CD1c-positive myeloid dendritic cell (primary cell): ENCODE measurements around the gene LPP.

Experiments
- DNase-seq: peaks from one replicate; pipeline ENCODE4 v3.0.0-alpha.2; 2016; ENCODE audit errors: extremely low spot score

The LPP gene

DNA sequence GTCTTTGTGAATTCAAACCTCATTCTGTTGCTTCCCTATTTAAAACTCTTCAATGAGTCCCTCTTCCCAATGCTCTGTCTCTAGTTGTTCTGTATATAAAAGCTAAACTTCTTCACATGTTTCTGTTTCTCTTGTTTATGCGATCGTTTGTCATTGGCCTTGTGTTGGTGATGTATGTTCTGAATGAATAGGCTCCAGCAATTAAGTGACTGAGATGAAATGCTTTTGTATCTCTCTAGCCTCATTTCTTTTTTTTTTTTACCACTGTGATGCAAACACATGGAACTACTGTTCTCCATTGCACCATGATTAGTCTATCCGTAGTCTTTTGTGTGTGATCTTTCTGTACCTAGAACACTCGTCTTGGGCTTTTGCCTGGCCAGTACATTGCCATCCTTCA, 637.4 kb downstream of the LPP start:
- no peak for DNase-seq

DNA sequence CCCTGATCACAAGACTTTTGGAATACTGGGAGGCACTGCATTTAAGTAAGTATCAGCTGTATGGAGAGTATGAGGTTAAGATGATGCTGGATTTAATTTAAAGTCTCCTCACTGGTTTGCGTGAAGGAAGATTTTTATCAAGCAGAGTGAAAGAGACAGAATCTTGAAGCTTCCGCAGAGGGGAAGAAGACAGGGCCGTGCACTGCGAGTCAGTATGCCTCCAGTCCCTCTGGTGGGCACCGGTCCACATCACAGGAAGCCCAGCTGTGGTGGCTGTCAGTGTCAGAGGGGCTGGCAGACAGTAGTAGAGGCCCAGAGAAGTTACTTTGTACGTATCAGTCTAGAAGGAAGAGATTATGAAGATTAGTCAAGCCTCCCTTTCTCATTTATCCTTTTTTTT, 638.8 kb downstream of the LPP start:
- no peak for DNase-seq

- peak; percentile 92 for DNase-seq
Measured at GRCh38 chr3:188796122-188796631, 642.2 kb downstream of the LPP start.

DNA sequence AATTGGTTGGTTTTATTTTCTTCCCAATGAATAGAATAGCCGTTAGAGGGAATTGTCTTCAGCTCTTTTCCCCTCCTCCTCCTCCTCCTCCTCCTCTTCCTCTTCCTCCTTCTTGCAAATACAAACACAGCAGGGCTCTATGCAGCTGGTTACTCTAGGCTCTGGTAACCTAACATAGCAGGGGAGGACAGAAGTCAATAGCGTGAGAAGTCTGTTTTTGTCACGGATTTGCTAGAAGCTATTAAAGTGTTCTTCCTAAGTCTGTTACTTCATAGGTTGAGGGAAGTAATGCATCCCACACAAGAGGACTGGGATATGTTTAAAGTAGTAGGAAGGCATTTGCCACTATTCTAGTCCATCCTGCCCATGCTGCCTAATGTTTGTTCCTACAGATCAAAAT, 643.1 kb downstream of the LPP start:
- peak; percentile 74 for DNase-seq

DNA sequence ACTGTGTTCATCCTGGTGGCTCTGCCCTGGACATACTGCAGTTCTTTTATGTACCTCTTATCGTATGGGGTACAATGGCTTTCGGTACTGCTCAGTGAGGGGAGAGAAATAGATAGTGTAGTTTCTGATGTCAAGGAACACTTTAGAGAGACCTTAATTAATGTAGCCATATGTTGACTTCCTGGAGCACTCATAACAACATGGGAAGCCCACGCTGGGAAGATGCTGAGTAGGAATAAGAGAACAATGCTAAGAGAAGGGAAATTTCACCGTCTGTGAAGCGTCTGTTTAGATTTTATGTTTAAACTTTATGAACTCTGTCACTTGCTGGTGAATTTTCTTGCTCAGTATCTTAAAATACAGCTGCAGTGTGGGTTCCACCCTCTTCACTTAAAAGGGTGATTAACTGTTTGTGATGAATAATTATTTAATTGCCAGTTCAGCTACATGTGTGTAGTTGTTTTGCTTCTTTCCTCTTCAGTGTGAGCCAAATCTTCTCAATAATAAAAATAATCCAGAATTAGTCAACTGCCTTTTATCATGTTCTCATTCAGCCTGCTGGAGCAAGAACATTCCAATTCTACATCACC, 644.7 kb downstream of the LPP start:
- DNase-seq = no peak

DNA sequence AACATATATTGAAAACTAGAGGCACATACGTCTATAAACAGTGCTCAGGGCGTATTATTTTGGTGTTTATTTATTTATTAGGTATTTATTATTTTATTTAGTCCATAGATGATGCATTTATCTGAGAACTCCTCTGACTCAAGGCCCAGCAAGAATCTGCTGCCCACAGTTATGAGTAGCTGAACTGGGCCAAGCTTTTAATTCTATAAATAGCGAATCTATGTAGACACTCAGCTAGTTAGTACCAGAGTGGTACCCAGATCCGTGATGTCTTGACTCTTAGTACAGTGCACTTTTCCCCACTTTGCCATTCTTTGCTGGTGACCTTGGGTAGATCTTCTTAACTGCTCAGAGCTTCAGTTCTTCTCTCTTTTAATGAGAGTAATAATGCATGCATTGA, 647.4 kb downstream of the LPP start:
- no peak for DNase-seq

DNA sequence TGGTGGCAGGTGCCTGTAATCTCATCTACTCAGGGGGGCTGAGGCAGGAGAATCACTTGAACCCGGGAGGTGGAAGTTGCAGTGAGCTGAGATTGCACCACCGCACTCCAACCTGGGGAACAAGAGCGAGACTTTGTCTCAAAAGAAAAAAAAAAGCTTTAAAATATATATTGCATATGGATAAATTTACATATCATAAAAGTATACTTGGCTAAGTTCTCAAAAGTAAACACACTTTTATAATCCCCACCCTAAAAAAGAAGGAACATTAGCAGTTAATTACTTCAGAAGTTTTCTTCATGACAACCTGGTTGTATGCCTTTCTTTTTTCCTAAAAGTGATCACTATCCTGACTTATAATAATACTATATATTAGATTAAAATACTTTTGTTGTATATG, 648.7 kb downstream of the LPP start:
- no peak for DNase-seq

DNA sequence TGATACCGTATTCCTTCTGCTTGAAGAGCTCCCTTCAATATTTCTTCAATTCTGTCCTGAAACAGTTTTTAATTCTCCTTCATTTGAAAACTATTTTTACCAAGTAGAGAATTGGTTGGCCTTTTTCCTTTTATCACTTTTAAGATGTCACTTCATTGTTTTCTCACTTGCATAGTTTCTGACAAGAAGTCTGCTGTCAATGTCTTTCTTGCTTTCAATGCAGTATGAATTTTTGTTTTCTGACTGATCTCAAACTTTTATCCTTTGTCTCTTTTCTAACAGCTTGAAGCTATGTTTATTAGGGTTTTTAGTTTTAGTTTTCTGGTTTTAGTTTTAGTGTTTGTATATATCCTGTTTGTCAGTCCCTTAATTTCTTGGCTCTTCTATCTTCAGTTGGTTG, 653.0 kb downstream of the LPP start:
- DNase-seq = no peak

- DNase-seq = no peak
Measured at GRCh38 chr3:188812198-188812597, 658.2 kb downstream of the LPP start.

DNA sequence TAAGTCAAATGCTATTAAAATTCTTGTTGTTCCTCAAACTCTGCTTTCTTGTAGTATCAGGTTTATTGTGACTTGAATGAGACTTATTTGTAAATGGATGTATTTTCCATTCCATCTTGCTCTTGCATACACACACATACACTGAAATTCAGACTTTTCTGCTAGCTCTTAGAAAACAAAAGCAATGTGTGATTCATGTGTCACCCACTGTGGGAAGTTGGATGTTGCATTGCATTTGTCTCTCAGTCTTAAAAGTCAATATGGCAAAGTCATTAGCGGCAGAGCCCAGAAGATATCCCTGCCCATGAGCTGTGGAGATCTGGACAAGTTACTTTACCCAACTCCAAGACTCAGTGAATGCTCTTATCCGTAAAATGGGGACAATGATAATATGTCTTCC, 660.6 kb downstream of the LPP start:
- DNase-seq = no peak

- DNase-seq = no peak
Measured at GRCh38 chr3:188817103-188817934, 663.4 kb downstream of the LPP start.

DNA sequence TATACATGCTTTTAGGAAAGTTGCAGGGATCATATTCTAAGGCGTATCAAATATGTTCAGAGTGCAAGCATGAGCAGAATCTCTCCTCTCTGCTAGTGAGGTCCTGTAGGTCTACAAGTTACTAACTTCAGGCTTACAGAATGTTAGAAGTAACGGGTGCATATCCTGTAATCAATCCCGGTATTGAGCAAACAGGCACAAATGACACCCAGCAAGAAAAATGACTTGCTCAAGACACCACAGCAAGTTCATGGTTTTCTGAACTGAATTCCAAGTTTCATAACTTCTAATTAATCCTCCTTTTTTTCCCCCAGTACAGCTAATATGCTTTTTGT, 663.9 kb downstream of the LPP start:
- no peak for DNase-seq

- no peak for DNase-seq
Measured at GRCh38 chr3:188818282-188818681, 664.3 kb downstream of the LPP start.

GRCh38 chr3:188819939-188820338, 666.0 kb downstream of the LPP start:
- peak; percentile 79 for DNase-seq

DNA sequence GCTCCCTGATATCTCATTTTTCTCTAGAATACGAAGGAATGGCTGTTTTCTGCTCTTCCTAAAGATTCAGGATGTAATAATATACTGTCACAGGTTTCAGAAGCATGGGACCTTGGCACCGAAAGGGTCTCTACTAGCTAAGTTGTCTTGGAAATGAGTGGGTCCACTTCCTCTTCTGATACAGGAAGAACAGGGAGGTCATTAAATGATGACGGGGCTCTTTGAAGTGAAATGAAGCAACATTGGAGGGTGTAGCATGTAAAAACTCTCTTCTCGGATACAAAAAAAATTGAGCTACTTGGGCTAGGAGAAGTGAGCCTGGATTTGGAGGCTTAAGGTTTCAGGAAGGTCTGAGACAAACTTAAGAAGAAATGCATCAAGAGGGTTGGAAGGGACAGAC, 668.0 kb downstream of the LPP start:
- peak; percentile 93 for DNase-seq

GRCh38 chr3:188822411-188822810, 668.5 kb downstream of the LPP start:
- no peak for DNase-seq

GRCh38 chr3:188824566-188824965, 670.6 kb downstream of the LPP start:
- no peak for DNase-seq

GRCh38 chr3:188825901-188826300, 671.9 kb downstream of the LPP start:
- DNase-seq = no peak

- DNase-seq = no peak
Measured at GRCh38 chr3:188826574-188826973, 672.6 kb downstream of the LPP start.

DNA sequence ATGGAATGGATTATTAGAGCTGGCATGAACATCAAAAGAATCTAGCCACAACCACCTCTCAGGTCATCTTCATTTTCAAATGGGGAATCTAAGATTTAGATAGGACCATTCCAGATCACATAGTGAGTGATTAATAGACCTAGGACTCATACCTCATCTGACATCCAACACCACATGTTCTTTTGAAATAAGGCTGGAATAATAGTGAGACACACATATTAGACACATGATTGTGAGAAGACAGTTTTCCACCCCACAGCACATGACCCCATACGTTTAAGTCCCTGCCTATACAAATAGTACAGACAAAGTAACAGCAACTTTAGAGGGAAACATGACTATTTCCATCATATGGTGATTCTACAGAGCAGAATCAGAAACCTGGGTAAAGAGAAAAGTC, 673.1 kb downstream of the LPP start:
- DNase-seq = no peak

DNA sequence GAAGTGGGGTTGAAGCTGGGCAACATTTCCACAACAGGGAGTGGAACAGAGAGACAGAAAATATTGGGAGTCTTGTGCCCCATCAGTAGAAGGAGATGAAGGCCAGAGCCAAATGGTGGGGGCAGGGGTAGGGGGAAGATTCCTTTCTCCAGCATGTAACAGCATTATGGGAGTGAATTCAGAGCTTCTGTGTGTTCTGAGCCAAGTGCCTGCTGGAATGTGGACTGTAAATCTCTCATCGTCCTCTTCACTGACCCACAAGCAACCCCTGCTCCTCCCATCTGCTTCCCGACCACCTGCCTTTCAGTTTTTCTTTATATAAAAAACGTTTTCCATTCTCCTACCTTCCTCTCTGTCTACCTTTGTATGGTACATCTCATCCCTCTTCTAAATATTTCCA, 673.6 kb downstream of the LPP start:
- no peak for DNase-seq

DNA sequence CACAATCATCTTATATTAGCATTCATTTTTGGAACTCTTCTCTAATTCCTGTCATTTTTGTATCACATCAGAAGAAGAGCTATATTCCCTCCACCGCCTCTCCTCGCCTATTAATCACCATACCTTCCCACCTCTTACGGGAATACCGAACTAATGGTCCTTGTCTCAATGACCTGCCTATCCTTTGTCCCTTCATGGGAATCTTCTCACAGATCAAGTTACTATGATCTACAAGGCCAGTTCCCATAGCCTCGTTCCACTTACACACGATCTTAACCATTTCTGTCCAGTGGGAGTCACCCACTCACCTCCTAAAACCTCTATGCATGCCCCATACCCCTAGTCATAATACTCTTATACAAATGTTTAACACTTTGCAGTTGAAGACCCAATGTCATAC, 675.2 kb downstream of the LPP start:
- DNase-seq = no peak

DNA sequence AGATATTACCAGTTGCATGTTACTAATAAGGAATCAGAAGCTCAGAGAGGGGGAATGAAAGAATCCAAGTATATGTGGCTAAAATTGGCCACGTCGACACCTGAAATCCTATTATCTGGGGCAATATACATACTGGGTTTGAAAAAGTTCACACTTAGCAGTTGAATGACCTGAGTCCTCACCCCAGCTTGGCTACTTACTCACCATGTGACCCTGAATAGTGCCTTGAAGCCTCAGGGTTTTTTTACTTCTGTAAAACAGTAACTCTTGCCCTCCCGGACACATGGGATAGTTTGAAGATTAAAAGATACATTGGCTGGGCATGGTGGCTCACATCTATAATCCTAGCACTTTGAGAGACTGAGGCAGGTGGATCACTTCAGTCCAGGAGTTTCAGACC, 675.6 kb downstream of the LPP start:
- DNase-seq = no peak

DNA sequence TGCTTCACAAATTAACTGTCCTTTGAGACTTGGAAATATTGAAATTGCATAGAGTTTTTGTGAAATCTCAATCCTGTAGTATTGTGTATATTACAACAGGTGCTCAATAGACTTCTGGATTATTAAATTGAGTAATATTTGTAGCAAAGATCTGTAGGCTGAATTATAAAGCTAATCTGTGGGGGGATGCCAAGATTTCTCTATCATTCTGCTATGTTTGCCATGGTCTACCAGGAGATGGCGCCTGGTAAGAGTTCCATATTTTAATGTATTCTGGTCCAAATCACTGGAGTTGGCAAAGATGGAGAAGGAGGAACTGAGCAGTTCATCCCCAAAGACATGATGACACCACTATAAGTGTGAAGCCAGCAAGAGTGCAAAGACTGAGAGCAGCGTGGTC, 676.9 kb downstream of the LPP start:
- DNase-seq = peak; percentile 66
